Loucy (cell line): ENCODE results near the gene TAF6.

Experiments used
- CTCF ChIP-seq: fragments of 200-600 bp; sonication (generic); conservative IDR thresholded peaks from 2 replicates; pipeline ENCODE4 v1.5.1; 2014; ENCODE audit warnings: mild to moderate bottlenecking, antibody characterized with exemption, low read length
- EZH2phosphoT487 ChIP-seq: fragments of 200-600 bp; IDR thresholded peaks from 2 replicates; pipeline ENCODE4 v1.6.1; 2018; ENCODE audit warnings: antibody characterized with exemption, mild to moderate bottlenecking, moderate library complexity, borderline replicate concordance

DNA sequence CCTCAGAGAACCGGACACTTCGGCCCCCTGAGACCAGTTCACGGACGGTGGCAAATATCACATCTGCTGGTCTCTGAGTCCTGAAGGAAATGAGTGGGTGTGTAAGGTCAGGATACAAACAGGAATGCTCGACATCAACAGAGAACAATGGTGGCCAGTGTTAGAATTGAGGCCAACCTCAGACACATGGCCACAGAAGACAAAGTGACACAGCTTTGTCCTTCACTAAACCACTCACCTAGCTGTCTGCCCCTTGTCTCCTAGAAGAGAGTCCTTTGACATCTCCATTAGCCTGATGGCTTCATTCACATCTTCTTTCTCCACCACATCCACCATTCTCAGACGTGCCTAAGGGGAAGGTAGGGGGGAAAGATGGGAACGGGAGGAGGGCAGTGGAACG lies 26.1 kb downstream of the TAF6 start:
- no peak for TF ChIP-seq CTCF
- no peak for TF ChIP-seq EZH2phosphoT487
